Prostate gland (tissue), 2 donors: ENCODE results near the gene TMEM61.

Experiments
- CTCF ChIP-seq, 4 experiments: fragments of 200-600 bp in 2 of 4; fragments of 450-650 bp in 2 of 4; sonication (generic) in 2 of 4; IDR thresholded peaks; 1 replicate in 3 of 4; 2 replicates in 1 of 4; pipeline ENCODE4 v1.5.1; 2016 to 2019; ENCODE audit warnings: antibody characterized with exemption in 4 of 4, mild to moderate bottlenecking in 2 of 4, moderate library complexity in 2 of 4
- POLR2A ChIP-seq: fragments of 450-650 bp; IDR thresholded peaks from one replicate; pipeline ENCODE4 v1.6.1; 2016; ENCODE audit warnings: antibody characterized with exemption, mild to moderate bottlenecking

- TF ChIP-seq CTCF (IDR thresholded peaks at IDR 0.05) (peak; percentile 43 to 78 (median 67)), POLR2A (no peak)
These were observed 35.6 kb upstream of the TMEM61 start for GRCh38 chr1:54944610-54945392.
